PC-3 (cell line): ENCODE data around the gene PKD1L1. TPM values are rescaled to one million over a fixed set of nuclear protein-coding genes. Genes with fewer than 3 reads are reported as not detected.

Source experiments
- ATAC-seq: fragments of 200-7000 bp; cut with Tn5 transposase; 2 replicates; pipeline ENCODE4 v1.9.1; 2020; ENCODE audit warnings: mild to moderate bottlenecking, moderate library complexity
- BruUV-seq: library from RNA; stranded (reverse); fragments of 400-500 nt; replicated peaks from 2 replicates; lab custom pipeline; 2021; lab: Mats Ljungman, UMichigan
- CTCF ChIA-PET: fragments of 300-600 bp; sonication (Branson Sonifier 250); formaldehyde crosslinking; loops from one replicate; lab custom pipeline; 2022; ENCODE audit warnings: antibody characterized with exemption; lab: Charles Lee
- POLR2A ChIA-PET: fragments of 300-600 bp; sonication (Branson Sonifier 250); formaldehyde crosslinking; loops from one replicate; lab custom pipeline; 2022; ENCODE audit warnings: antibody characterized with exemption; ENCODE audit not compliant: unreplicated experiment; lab: Charles Lee
- DNase-seq: peaks from one replicate; pipeline ENCODE4 v3.0.0-alpha.2; 2015
- H2AFZ ChIP-seq: fragments of 300-600 bp; sonication (generic); 2 replicates; pipeline ENCODE4 v1.6.0; 2016; ENCODE audit warnings: antibody characterized with exemption, low read length
- H3F3A ChIP-seq: fragments of 300-600 bp; sonication (generic); one replicate; pipeline ENCODE4 v1.6.0; 2017; ENCODE audit warnings: antibody characterized with exemption, low read length, control low read depth, mild to moderate bottlenecking; ENCODE audit not compliant: unreplicated experiment
- H3K27ac ChIP-seq: fragments of 300-600 bp; sonication (generic); 2 replicates; pipeline ENCODE4 v1.5.1; 2016; ENCODE audit warnings: mild to moderate bottlenecking, low read length
- H3K27me3 ChIP-seq: fragments of 300-600 bp; sonication (generic); 2 replicates; pipeline ENCODE4 v1.6.1; 2016; ENCODE audit warnings: low read length, mixed read lengths
- H3K36me3 ChIP-seq: fragments of 300-600 bp; sonication (generic); 2 replicates; pipeline ENCODE4 v1.6.1; 2016; ENCODE audit warnings: low read depth, mixed run types, low read length, mixed read lengths
- H3K4me1 ChIP-seq: fragments of 300-600 bp; sonication (generic); 2 replicates; pipeline ENCODE4 v1.5.1; 2016; ENCODE audit warnings: low read length; ENCODE audit not compliant: insufficient read depth
- H3K4me2 ChIP-seq: fragments of 300-600 bp; sonication (generic); 2 replicates; pipeline ENCODE4 v1.6.0; 2016; ENCODE audit warnings: low read length
- H3K4me3 ChIP-seq: fragments of 300-600 bp; sonication (generic); 2 replicates; pipeline ENCODE4 v1.5.1; 2016; ENCODE audit warnings: mild to moderate bottlenecking, low read length, mixed read lengths
- H3K79me2 ChIP-seq: fragments of 300-600 bp; sonication (generic); 2 replicates; pipeline ENCODE4 v1.6.1; 2017; ENCODE audit warnings: low read length, mixed read lengths
- H3K9ac ChIP-seq: fragments of 300-600 bp; sonication (generic); 2 replicates; pipeline ENCODE4 v1.6.0; 2016; ENCODE audit warnings: mild to moderate bottlenecking, low read length
- H3K9me2 ChIP-seq: fragments of 300-600 bp; sonication (generic); replicated peaks from 2 replicates; pipeline ENCODE4 v1.6.1; 2016; ENCODE audit warnings: mixed run types, low read length, mixed read lengths
- H3K9me3 ChIP-seq: fragments of 300-600 bp; sonication (generic); 2 replicates; pipeline ENCODE4 v1.6.1; 2016; ENCODE audit warnings: low read length, mixed read lengths
- H4K20me1 ChIP-seq: fragments of 300-600 bp; sonication (generic); 2 replicates; pipeline ENCODE4 v1.6.1; 2016; ENCODE audit warnings: low read length, mixed read lengths
- EZH2 ChIP-seq: fragments of 300-600 bp; sonication (generic); IDR thresholded peaks from one replicate; pipeline ENCODE4 v1.6.1; 2017; ENCODE audit warnings: antibody characterized with exemption, mild to moderate bottlenecking, low read length; ENCODE audit not compliant: unreplicated experiment
- EZH2phosphoT487 ChIP-seq: fragments of 300-600 bp; sonication (generic); IDR thresholded peaks from 2 replicates; pipeline ENCODE4 v1.6.1; 2018; ENCODE audit warnings: mild to moderate bottlenecking, antibody characterized with exemption, low read length, borderline replicate concordance
- intact Hi-C: fragments of 100-400 bp; cut with micrococcal nuclease; formaldehyde crosslinking; loops from 2 replicates; pipeline ENCODE4 v1.9.0; 2023
- total RNA-seq: library from RNA; depleted of rRNA; stranded (reverse); fragments of >200 nt; gene quantifications from 2 replicates; pipeline ENCODE4 v1.2.3, GENCODE V29; 2014
- TF ChIP-seq, protein P1 (sequence below): fragments of 300-600 bp; sonication (generic); conservative IDR thresholded peaks from 2 replicates; pipeline ENCODE4 v1.5.1; 2017; ENCODE audit warnings: antibody characterized with exemption, low read depth, mild to moderate bottlenecking, low read length

PKD1L1 gene
- total RNA-seq, 1 experiment from 2014 or later: 0.04 TPM

DNA sequence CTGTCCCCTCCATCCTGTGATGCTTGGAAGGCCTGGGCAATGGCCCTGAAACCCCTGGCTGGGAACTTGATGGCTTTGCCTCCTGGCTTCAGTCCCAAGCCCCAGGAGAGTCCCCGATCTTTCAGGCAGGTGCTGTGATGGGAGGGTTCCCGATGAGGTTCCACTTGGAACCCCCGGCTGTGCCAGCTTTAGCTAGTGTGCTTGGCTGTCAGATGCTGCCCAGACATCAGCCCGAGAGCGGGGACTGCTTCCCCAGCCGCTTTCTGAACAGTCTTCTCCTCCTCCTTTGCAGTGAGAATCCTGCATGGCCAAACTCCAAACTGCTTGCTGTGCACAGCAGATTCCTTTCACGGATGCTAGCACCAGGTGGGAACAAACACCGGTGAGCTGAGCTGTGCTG lies 58.1 kb downstream of the PKD1L1 start:
- H4K20me1 ChIP-seq: no peaks in the 10 kb centered on the region
- no peaks in the 10 kb centered on the region for H3K27me3 ChIP-seq
- BruUV-seq: no TSS peak
- no peaks in the 10 kb centered on the region for H3K4me1 ChIP-seq
- no peaks in the 10 kb centered on the region for H3K36me3 ChIP-seq
- ATAC-seq (no peak), DNase-seq (no peak)
- H3K79me2 ChIP-seq: no peaks in the 10 kb centered on the region
- ChIA-PET POLR2A (no interaction called here), CTCF (no interaction called here)
- H3F3A ChIP-seq: no peaks in the 10 kb centered on the region
- TF ChIP-seq, protein P1, sequence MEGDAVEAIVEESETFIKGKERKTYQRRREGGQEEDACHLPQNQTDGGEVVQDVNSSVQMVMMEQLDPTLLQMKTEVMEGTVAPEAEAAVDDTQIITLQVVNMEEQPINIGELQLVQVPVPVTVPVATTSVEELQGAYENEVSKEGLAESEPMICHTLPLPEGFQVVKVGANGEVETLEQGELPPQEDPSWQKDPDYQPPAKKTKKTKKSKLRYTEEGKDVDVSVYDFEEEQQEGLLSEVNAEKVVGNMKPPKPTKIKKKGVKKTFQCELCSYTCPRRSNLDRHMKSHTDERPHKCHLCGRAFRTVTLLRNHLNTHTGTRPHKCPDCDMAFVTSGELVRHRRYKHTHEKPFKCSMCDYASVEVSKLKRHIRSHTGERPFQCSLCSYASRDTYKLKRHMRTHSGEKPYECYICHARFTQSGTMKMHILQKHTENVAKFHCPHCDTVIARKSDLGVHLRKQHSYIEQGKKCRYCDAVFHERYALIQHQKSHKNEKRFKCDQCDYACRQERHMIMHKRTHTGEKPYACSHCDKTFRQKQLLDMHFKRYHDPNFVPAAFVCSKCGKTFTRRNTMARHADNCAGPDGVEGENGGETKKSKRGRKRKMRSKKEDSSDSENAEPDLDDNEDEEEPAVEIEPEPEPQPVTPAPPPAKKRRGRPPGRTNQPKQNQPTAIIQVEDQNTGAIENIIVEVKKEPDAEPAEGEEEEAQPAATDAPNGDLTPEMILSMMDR: no peak
- no peak for TF ChIP-seq EZH2
- TF ChIP-seq EZH2phosphoT487: no peak
- H3K4me3 ChIP-seq: no peak overlapping the region
- H3K27ac ChIP-seq: no peak overlapping the region
- H2AFZ ChIP-seq: no peak overlapping the region
- intact Hi-C loops: no loop called here
- no peak overlapping the region for H3K4me2 ChIP-seq
- H3K9me3 ChIP-seq: no peaks in the 10 kb centered on the region
- H3K9ac ChIP-seq: no peak overlapping the region
- H3K9me2 ChIP-seq: no peaks in the 10 kb centered on the region

DNA sequence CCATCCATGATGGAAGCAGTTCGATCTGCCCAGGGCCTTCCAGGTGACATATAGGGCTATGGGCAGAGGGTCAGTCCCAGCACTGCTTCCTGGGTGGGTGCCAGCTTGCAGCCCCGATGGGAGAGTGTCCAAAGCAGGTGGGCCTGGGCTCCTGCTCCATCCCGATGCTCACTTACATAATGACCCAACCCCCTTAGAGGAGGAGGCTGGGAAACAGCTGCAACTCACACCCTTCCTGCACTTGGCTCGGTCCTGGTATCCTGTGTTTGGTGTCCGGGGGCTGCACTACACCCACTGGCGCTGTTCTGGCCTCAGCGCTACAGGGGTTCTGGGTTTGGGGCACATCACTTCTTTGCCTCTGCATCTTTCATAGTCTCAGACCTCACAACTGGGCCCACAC lies 58.5 kb downstream of the PKD1L1 start:
- Histone ChIP-seq H2AFZ (no peak overlapping the region), H3K36me3 (no peaks in the 10 kb centered on the region), H3K27ac (no peak overlapping the region), H3K79me2 (no peaks in the 10 kb centered on the region), H3K4me3 (no peak overlapping the region), H3F3A (no peaks in the 10 kb centered on the region), H3K9me3 (no peaks in the 10 kb centered on the region), H3K9me2 (no peaks in the 10 kb centered on the region), H3K4me1 (no peaks in the 10 kb centered on the region), H3K27me3 (no peaks in the 10 kb centered on the region), H3K4me2 (no peak overlapping the region), H3K9ac (no peak overlapping the region), H4K20me1 (no peaks in the 10 kb centered on the region)
- POLR2A ChIA-PET: no interaction called here
- intact Hi-C loops: no loop called here
- TF ChIP-seq EZH2phosphoT487 (no peak), EZH2 (no peak)
- no TSS peak for BruUV-seq
- no peak for ATAC-seq
- DNase-seq: no peak
- CTCF ChIA-PET: no interaction called here

DNA sequence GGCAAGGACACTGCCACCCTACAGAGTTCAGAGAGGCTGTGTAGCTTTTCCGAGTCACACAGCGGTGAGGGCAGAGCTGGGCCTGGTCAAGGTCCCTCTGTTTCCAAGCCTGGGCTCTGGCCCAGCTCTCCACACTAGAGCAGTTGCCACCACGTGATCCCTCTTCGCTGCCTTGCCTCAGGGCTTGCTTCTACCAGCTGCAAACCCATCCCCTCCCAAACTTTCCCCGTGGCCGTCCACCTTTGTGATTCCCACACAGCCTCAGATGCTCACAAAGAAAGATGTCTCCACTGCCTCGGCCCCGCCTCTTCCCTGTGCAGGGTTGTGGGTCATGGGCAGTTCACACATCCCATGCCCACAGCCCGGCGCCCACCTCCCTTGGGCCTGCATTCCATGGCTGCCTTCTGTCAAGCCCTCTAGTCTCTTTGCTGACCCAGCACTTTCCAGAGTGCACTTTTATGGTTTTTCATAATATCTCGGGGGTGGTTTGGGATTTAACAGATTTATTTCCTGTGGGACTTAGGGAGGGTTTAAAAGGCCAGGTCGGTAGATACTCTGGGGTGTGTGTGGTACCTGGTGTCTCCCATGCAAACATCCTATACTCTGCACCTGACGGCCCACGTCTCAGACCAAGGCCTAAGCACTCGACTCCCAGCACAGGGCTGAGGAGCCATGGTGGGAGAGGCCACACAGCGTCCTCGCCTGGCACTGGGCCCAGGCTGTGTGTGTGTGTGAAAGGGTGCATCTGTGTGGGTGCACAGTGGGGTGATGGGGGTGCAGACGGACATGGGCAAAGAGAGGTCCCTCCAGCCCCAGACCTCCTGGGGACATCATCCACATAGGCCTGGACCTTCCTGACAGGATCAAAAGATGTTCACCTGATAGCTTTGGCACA lies 59.6 kb downstream of the PKD1L1 start:
- DNase-seq: no peak
- Histone ChIP-seq H3K9me2 (no peaks in the 10 kb centered on the region), H3K79me2 (no peaks in the 10 kb centered on the region), H2AFZ (no peak overlapping the region), H3K9ac (no peak overlapping the region), H3K27me3 (no peaks in the 10 kb centered on the region), H3K27ac (no peak overlapping the region), H3K4me1 (no peaks in the 10 kb centered on the region), H4K20me1 (no peaks in the 10 kb centered on the region), H3K4me3 (no peak overlapping the region), H3K9me3 (no peaks in the 10 kb centered on the region), H3K36me3 (no peaks in the 10 kb centered on the region), H3K4me2 (no peak overlapping the region), H3F3A (no peaks in the 10 kb centered on the region)
- ATAC-seq: no peak
- ChIA-PET POLR2A (no interaction called here), CTCF (no interaction called here)
- TF ChIP-seq EZH2phosphoT487 (no peak), EZH2 (no peak)
- TF ChIP-seq, protein P1: no peak
- intact Hi-C loops: no loop called here
- no TSS peak for BruUV-seq
